ENCODE results near the gene CUX1.
A peak's percentile ranks its signal among the peaks of the same experiment; 100 is the strongest.
"Not testable (repeated sequence)": the region's sequence is repeated elsewhere in the genome, so short reads cannot be mapped to it uniquely, and the experiment has no call there.

The CUX1 gene

DNA sequence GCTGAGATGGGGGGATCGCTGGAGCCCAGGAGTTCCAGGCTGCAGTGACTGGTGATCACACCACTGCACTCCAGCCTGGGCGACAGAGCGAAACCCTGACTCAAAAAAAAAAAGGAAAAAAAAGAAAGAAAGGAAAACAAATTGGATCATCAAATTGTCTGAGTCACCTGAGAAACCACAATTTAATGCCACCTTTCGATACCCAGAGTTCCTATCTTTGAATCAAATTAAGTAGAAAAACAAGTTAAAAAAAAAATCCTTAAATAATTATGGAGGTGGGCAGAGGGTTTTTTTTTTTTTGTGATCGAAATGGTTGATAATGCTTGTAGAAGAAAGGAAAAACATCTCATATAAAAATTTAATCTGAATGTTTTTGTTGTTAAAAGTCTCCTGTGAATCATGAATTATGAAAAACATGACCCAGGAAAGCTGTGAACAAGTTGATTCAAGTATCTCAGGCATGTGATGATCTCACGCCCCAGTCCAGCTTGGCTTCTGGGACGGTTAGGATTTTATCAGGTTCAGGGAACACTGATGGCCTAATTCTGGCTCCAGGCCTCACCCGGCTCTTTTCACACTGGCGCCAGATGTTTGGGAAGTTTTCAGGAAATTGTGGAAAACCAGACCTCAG lies 25.3 kb upstream of the CUX1 start:
- no peak for TF ChIP-seq PATZ1 (CRISPR knock-in tag; IDR thresholded peaks at IDR 0.05; ENCODE audit: borderline replicate concordance)
- TF ChIP-seq BACH2 (CRISPR knock-in tag; IDR thresholded peaks at IDR 0.05; ENCODE audit: borderline replicate concordance), result no peak
- TF ChIP-seq TSHZ2 (CRISPR knock-in tag; IDR thresholded peaks at IDR 0.05), result no peak
- TF ChIP-seq ISL1 (CRISPR knock-in tag; IDR thresholded peaks at IDR 0.05), result 0 out of 2 replicates have a peak, but pooled peaks have one; percentile 25
- peak; percentile 54; the same call in 1 of the 2 replicates for TF ChIP-seq TCF4 (CRISPR knock-in tag; IDR thresholded peaks at IDR 0.05; ENCODE audit: borderline replicate concordance)
- ATAC-seq, result peak; percentile 64

DNA sequence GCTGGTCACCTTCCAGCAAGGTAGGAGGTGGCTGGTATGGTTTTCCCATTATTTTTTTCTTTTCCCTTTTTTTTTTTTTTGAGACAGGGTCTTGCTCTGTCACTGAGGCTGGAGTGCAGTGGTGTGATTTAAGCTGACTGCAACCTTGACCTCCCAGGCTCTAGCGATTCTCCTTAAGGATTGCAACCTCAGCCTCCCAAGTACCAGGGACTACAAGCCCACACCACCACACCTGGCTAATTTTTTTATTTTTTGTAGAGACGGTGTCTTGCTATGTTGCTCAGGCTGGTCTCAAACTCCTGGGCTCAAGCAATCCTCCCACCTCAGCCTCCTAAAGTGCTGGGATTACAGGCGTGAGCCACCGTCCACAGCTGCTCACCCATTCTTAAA lies 24.7 kb upstream of the CUX1 start:
- peak; percentile 72; the same call in 1 of the 2 replicates for TF ChIP-seq ZNF70 (CRISPR knock-in tag; IDR thresholded peaks at IDR 0.05)
- ATAC-seq, result not testable (repeated sequence)

GRCh38 chr7:101795461-101795860 lies 22.0 kb upstream of the CUX1 start:
- no peak for ATAC-seq

DNA sequence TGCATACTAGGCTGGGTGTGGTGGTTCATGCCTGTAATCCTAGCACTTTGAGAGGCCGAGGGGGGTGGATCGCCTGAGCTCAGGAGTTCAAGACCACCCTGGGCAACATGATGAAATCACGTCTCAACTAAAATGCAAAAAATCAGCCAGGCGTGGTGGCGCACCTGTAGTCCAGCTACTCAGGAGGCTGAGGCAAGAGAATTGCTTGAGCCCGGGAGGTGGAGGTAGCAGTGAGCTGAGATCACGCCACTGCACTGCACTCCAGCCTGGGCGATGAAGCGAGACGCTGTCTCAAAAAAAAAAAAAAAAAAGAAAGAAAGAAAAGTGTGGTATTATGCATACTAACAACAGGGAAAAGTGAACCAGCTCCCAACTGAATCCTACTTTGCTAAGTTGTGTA lies 19.3 kb upstream of the CUX1 start:
- ATAC-seq, result not testable (repeated sequence)

More at GRCh38 chr7:101795461-101795860, 22.0 kb upstream of the CUX1 start:
- TF ChIP-seq BACH2 (CRISPR knock-in tag; IDR thresholded peaks at IDR 0.05; ENCODE audit: borderline replicate concordance) (no peak), ESRRG (CRISPR knock-in tag; IDR thresholded peaks at IDR 0.05) (no peak), ZFP3 (CRISPR knock-in tag; IDR thresholded peaks at IDR 0.05) (no peak)

DNA sequence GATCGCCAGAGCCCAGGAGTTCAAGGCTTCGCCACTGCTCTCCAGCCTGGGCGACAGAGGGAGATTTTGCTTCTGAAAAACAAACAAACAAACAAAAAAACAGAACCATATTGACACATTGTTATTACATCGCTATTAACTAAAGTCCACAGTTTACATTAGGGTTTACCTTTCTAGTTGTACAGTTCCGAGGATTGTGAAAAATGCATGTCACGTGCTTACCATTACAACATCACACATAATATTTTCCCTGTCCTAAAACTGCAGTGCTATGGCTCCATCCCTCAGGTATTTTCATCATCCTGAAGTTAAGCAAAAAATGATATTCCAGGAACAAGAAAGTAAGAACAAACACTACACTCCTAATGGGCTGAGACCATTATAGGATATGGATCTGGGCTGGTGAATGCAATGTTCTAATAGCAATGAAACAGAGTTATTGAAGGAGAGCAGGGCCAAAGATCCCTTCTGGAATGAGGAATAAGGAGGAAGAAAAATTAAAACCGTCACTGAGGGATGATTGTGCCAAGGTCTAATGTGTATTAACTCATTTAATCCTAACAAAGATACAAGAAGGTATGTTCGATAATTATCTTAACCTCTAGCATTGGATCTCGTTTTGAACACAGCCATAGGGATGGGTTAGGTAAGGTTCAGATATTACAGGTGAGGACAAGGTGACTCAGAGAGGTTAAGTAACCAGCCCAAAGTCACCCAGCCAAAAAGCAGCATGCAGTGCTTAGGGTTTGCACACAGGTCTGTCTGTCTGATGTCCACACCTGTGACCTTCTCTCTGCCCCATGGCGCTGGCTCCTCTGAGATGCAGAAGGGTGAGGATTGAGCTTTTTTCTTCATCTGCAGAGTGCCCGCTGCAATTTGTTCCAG lies 14.0 kb upstream of the CUX1 start:
- no peak for ATAC-seq
- TF ChIP-seq PATZ1 (CRISPR knock-in tag; IDR thresholded peaks at IDR 0.05; ENCODE audit: borderline replicate concordance) (no peak), ZNF8 (CRISPR knock-in tag; IDR thresholded peaks at IDR 0.05) (no peak), OSR1 (CRISPR knock-in tag; IDR thresholded peaks at IDR 0.05) (no peak), RARB (CRISPR knock-in tag; IDR thresholded peaks at IDR 0.05) (no peak), TCF4 (CRISPR knock-in tag; IDR thresholded peaks at IDR 0.05; ENCODE audit: borderline replicate concordance) (no peak), SNAI2 (CRISPR knock-in tag; IDR thresholded peaks at IDR 0.05) (no peak), ZC3H10 (CRISPR knock-in tag; IDR thresholded peaks at IDR 0.05) (no peak), TOX (CRISPR knock-in tag; IDR thresholded peaks at IDR 0.05; ENCODE audit: borderline replicate concordance) (no peak), ZNF70 (CRISPR knock-in tag; IDR thresholded peaks at IDR 0.05) (no peak), ESRRG (CRISPR knock-in tag; IDR thresholded peaks at IDR 0.05) (no peak), PPARA (CRISPR knock-in tag; IDR thresholded peaks at IDR 0.05; ENCODE audit: borderline replicate concordance) (no peak)
- TF ChIP-seq, protein P1, sequence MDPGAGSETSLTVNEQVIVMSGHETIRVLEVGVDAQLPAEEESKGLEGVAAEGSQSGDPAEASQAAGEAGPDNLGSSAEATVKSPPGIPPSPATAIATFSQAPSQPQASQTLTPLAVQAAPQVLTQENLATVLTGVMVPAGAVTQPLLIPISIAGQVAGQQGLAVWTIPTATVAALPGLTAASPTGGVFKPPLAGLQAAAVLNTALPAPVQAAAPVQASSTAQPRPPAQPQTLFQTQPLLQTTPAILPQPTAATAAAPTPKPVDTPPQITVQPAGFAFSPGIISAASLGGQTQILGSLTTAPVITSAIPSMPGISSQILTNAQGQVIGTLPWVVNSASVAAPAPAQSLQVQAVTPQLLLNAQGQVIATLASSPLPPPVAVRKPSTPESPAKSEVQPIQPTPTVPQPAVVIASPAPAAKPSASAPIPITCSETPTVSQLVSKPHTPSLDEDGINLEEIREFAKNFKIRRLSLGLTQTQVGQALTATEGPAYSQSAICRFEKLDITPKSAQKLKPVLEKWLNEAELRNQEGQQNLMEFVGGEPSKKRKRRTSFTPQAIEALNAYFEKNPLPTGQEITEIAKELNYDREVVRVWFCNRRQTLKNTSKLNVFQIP (CRISPR knock-in tag; IDR thresholded peaks at IDR 0.05; ENCODE audit: borderline replicate concordance, low read depth), result no peak

Data from SK-N-SH treated with all-trans-retinoic acid at 6 μM for 48 hours (cell line).